SW 1271 (cell line): ENCODE data around the gene BHLHE23.
"Not testable (repeated sequence)": the region's sequence is repeated elsewhere in the genome, so short reads cannot be mapped to it uniquely, and the experiment has no call there.

Source experiments
- DNase-seq, 2 experiments: peaks; one replicate each; lab custom pipeline; 2025; lab: John Stamatoyannopoulos, UW

BHLHE23 gene

GRCh38 chr20:63043348-63044203 is 36.8 kb upstream of the BHLHE23 start:
- DNase-seq: no peak

- no peak for DNase-seq
These were observed 35.8 kb upstream of the BHLHE23 start for GRCh38 chr20:63042448-63043071.

GRCh38 chr20:63041776-63042175 is 35.0 kb upstream of the BHLHE23 start:
- DNase-seq: no peak

GRCh38 chr20:63037669-63038268 is 31.0 kb upstream of the BHLHE23 start:
- no peak for DNase-seq

- no peak for DNase-seq
These were observed 29.5 kb upstream of the BHLHE23 start for GRCh38 chr20:63036291-63036690.

- no peak for DNase-seq
These were observed 28.9 kb upstream of the BHLHE23 start for GRCh38 chr20:63035603-63036185.

- not testable (repeated sequence) for DNase-seq
These were observed 28.2 kb upstream of the BHLHE23 start for GRCh38 chr20:63034710-63035602.

- DNase-seq: no peak
These were observed 27.3 kb upstream of the BHLHE23 start for GRCh38 chr20:63033794-63034709.

- DNase-seq: no peak
These were observed 26.4 kb upstream of the BHLHE23 start for GRCh38 chr20:63032861-63033793.

- DNase-seq: no peak
These were observed 25.4 kb upstream of the BHLHE23 start for GRCh38 chr20:63032026-63032800.

- no peak for DNase-seq
These were observed 24.7 kb upstream of the BHLHE23 start for GRCh38 chr20:63031251-63032014.

- DNase-seq: no peak
These were observed 22.8 kb upstream of the BHLHE23 start for GRCh38 chr20:63029358-63030121.

- no peak for DNase-seq
These were observed 21.7 kb upstream of the BHLHE23 start for GRCh38 chr20:63028461-63028921.

GRCh38 chr20:63027922-63028389 is 21.2 kb upstream of the BHLHE23 start:
- peak in 1 of 2 experiments; percentile 61 for DNase-seq

- no peak for DNase-seq
These were observed 20.6 kb upstream of the BHLHE23 start for GRCh38 chr20:63027221-63027921.

- no peak for DNase-seq
These were observed 19.9 kb upstream of the BHLHE23 start for GRCh38 chr20:63026582-63027165.
